DND-41 (cell line): ENCODE results near the gene FAM72D.
"Not testable (repeated sequence)": the region's sequence is repeated elsewhere in the genome, so short reads cannot be mapped to it uniquely, and the experiment has no call there.

Experiments used
- ATAC-seq: fragments of 200-7000 bp; cut with Tn5 transposase; 3 replicates; pipeline ENCODE4 v1.9.1; 2021; ENCODE audit warnings: low read depth; ENCODE audit not compliant: insufficient read depth
- DNase-seq: peaks from one replicate; pipeline ENCODE4 v3.0.0-alpha.2; 2020
- H2AFZ ChIP-seq: 2 replicates; pipeline ENCODE4 v1.6.0; 2012; ENCODE audit warnings: low read depth, low read length
- H3K27ac ChIP-seq: 2 replicates; pipeline ENCODE4 v1.5.1; 2012; ENCODE audit warnings: low read length, inconsistent platforms
- H3K27me3 ChIP-seq: fragments of 200-600 bp; sonication (generic); 2 replicates; pipeline ENCODE4 v1.6.0; 2012; ENCODE audit warnings: low read length, mild to moderate bottlenecking, inconsistent platforms; ENCODE audit not compliant: insufficient read depth, poor library complexity
- H3K36me3 ChIP-seq: 2 replicates; pipeline ENCODE4 v1.5.1; 2012; ENCODE audit warnings: low read length, inconsistent platforms; ENCODE audit not compliant: insufficient read depth
- H3K4me1 ChIP-seq: 2 replicates; pipeline ENCODE4 v1.5.1; 2012; ENCODE audit warnings: mild to moderate bottlenecking, low read length; ENCODE audit not compliant: insufficient read depth
- H3K4me2 ChIP-seq: 2 replicates; pipeline ENCODE4 v1.6.0; 2012; ENCODE audit warnings: mild to moderate bottlenecking, moderate library complexity, low read length, inconsistent platforms; ENCODE audit not compliant: insufficient read depth
- H3K4me3 ChIP-seq, 2 experiments: fragments of 200-600 bp in 1 of 2; shearing (Covaris generic) in 1 of 2; 2 replicates each; pipeline ENCODE4 v1.5.1; 2012 to 2016; ENCODE audit warnings: inconsistent platforms in 2 of 2, low read length in 2 of 2, mild to moderate bottlenecking in 2 of 2, low read depth in 1 of 2, moderate library complexity in 1 of 2
- H3K79me2 ChIP-seq: 2 replicates; pipeline ENCODE4 v1.6.0; 2012; ENCODE audit warnings: low read length, inconsistent platforms; ENCODE audit not compliant: insufficient read depth
- H3K9ac ChIP-seq: 2 replicates; pipeline ENCODE4 v1.6.0; 2012; ENCODE audit warnings: low read depth, mild to moderate bottlenecking, inconsistent platforms, low read length, moderate library complexity
- H3K9me3 ChIP-seq: 2 replicates; pipeline ENCODE4 v1.5.1; 2012; ENCODE audit warnings: low read length, moderate library complexity, mild to moderate bottlenecking, inconsistent platforms; ENCODE audit not compliant: insufficient read depth, severe bottlenecking
- H4K20me1 ChIP-seq: 2 replicates; pipeline ENCODE4 v1.6.0; 2012; ENCODE audit warnings: low read length; ENCODE audit not compliant: insufficient read depth

FAM72D gene

DNA sequence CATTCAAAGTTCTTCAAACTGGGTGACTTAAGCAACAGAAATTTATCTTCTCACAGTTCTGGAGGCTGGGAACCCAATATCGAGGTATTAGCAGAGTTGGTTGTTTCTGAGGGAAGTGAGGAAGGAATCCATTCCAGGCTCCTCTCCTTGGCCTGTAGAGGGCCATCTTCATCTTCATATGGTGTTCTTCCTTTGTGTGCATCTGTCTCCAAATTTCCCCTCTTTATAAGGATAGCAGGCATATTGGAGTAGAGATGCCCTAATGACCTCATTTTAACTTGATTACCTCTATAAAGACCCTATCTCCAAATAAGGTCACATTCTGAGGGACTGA is 27.3 kb downstream of the FAM72D start:
- not testable (repeated sequence) for ATAC-seq, DNase-seq, H2AFZ ChIP-seq, H3K79me2 ChIP-seq, H3K9me3 ChIP-seq, H3K36me3 ChIP-seq, H3K27me3 ChIP-seq, H4K20me1 ChIP-seq, H3K4me2 ChIP-seq, H3K9ac ChIP-seq, H3K4me1 ChIP-seq, H3K27ac ChIP-seq, H3K4me3 ChIP-seq

- not testable (repeated sequence) for DNase-seq, H3K36me3 ChIP-seq, H3K4me1 ChIP-seq, H3K4me3 ChIP-seq, H3K79me2 ChIP-seq, H3K9me3 ChIP-seq, H3K27ac ChIP-seq, H2AFZ ChIP-seq, H3K9ac ChIP-seq, H3K4me2 ChIP-seq, ATAC-seq, H4K20me1 ChIP-seq, H3K27me3 ChIP-seq
Measured at GRCh38 chr1:145123992-145124641, 28.3 kb downstream of the FAM72D start.

DNA sequence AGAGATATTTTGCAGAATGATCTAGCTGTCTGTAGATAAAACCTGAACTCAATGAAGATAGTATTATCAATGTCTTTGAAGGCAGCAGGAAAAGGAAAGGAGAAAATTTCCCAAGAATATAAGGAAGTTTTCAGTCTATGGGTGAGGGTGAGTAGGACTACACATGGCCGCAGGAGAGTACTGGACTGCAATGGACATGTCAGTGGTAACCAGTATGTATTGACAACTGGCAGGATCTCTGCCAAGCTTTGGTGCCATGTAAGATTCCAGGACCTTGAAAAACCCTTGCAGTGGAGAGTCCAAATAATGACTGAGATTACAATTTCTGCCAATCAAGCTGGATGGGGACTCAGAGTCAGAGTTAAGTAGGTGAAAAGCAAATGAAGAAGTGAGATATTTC is 29.3 kb downstream of the FAM72D start:
- H3K9me3 ChIP-seq, DNase-seq, H2AFZ ChIP-seq, H3K4me2 ChIP-seq, H3K36me3 ChIP-seq, H3K27me3 ChIP-seq, H3K4me3 ChIP-seq, H3K9ac ChIP-seq, H3K27ac ChIP-seq, ATAC-seq, H3K4me1 ChIP-seq, H3K79me2 ChIP-seq, H4K20me1 ChIP-seq: not testable (repeated sequence)

GRCh38 chr1:145127144-145127543 is 31.4 kb downstream of the FAM72D start:
- not testable (repeated sequence) for H3K36me3 ChIP-seq, H3K27me3 ChIP-seq, H3K9me3 ChIP-seq, DNase-seq, H3K27ac ChIP-seq, H3K4me1 ChIP-seq, H3K4me3 ChIP-seq, H3K4me2 ChIP-seq, H3K79me2 ChIP-seq, H2AFZ ChIP-seq, H4K20me1 ChIP-seq, H3K9ac ChIP-seq, ATAC-seq

GRCh38 chr1:145128697-145129469 is 33.1 kb downstream of the FAM72D start:
- H3K27ac ChIP-seq, H3K36me3 ChIP-seq, ATAC-seq, H3K4me2 ChIP-seq, H4K20me1 ChIP-seq, H3K79me2 ChIP-seq, H3K4me3 ChIP-seq, DNase-seq, H3K9ac ChIP-seq, H3K9me3 ChIP-seq, H3K4me1 ChIP-seq, H3K27me3 ChIP-seq, H2AFZ ChIP-seq: not testable (repeated sequence)

GRCh38 chr1:145134476-145134875 is 38.7 kb downstream of the FAM72D start:
- not testable (repeated sequence) for H4K20me1 ChIP-seq, H3K9ac ChIP-seq, H3K79me2 ChIP-seq, DNase-seq, H2AFZ ChIP-seq, H3K4me1 ChIP-seq, H3K4me3 ChIP-seq, H3K9me3 ChIP-seq, H3K27me3 ChIP-seq, H3K27ac ChIP-seq, ATAC-seq, H3K36me3 ChIP-seq, H3K4me2 ChIP-seq

- H3K9me3 ChIP-seq, H3K4me2 ChIP-seq, H3K36me3 ChIP-seq, H3K9ac ChIP-seq, H4K20me1 ChIP-seq, H2AFZ ChIP-seq, H3K4me3 ChIP-seq, H3K27me3 ChIP-seq, DNase-seq, H3K27ac ChIP-seq, H3K79me2 ChIP-seq, ATAC-seq, H3K4me1 ChIP-seq: not testable (repeated sequence)
Measured at GRCh38 chr1:145140549-145140948, 44.8 kb downstream of the FAM72D start.

- H3K4me2 ChIP-seq, H3K36me3 ChIP-seq, H3K4me1 ChIP-seq, H3K9me3 ChIP-seq, H2AFZ ChIP-seq, H3K27me3 ChIP-seq, DNase-seq, H3K4me3 ChIP-seq, H3K79me2 ChIP-seq, H4K20me1 ChIP-seq, H3K27ac ChIP-seq, H3K9ac ChIP-seq: not testable (repeated sequence)
- peak; percentile 90 for ATAC-seq
Measured at GRCh38 chr1:145144264-145144913, 48.6 kb downstream of the FAM72D start.
